Osteocyte (in vitro differentiated cells): ENCODE results near the gene DMD. TPM values are rescaled to one million over a fixed set of nuclear protein-coding genes. Genes with fewer than 3 reads are reported as not detected.

Experiments
- DNase-seq: peaks from one replicate; pipeline ENCODE4 v3.0.0; 2021; ENCODE audit warnings: mixed read lengths; ENCODE audit not compliant: unreplicated experiment; ENCODE audit errors: extremely low spot score
- H3K27ac Mint-ChIP-seq: one replicate; pipeline ENCODE4 v1.8.0; 2021; ENCODE audit warnings: mild to moderate bottlenecking, mixed read lengths; ENCODE audit not compliant: unreplicated experiment
- H3K27me3 Mint-ChIP-seq: one replicate; pipeline ENCODE4 v1.8.0; 2021; ENCODE audit warnings: mixed read lengths; ENCODE audit not compliant: unreplicated experiment
- H3K36me3 Mint-ChIP-seq: one replicate; pipeline ENCODE4 v1.8.0; 2021; ENCODE audit warnings: mixed read lengths; ENCODE audit not compliant: unreplicated experiment
- H3K4me1 Mint-ChIP-seq: one replicate; pipeline ENCODE4 v1.8.0; 2021; ENCODE audit warnings: mixed read lengths; ENCODE audit not compliant: unreplicated experiment
- H3K4me3 Mint-ChIP-seq: one replicate; pipeline ENCODE4 v1.8.0; 2021; ENCODE audit warnings: mild to moderate bottlenecking, moderate library complexity, mixed read lengths; ENCODE audit not compliant: unreplicated experiment
- H3K9me3 Mint-ChIP-seq: one replicate; pipeline ENCODE4 v1.8.0; 2021; ENCODE audit warnings: mixed read lengths; ENCODE audit not compliant: unreplicated experiment
- CTCF ChIP-seq: fragments of 200-600 bp; sonication (generic); IDR thresholded peaks from 2 replicates; pipeline ENCODE4 v1.5.0; 2021; ENCODE audit warnings: antibody characterized with exemption, mild to moderate bottlenecking, moderate library complexity
- total RNA-seq: library from RNA; stranded (reverse); gene quantifications from 2 replicates; pipeline ENCODE4 v1.2.1, GENCODE V29; 2021

The DMD gene
- total RNA-seq, 1 donor from 2014 or later = 317 TPM

GRCh38 chrX:32995427-32995826, 215.9 kb downstream of the DMD start:
- Mint-ChIP-seq H3K27ac (no peak overlapping the region), H3K9me3 (no peaks in the 10 kb centered on the region), H3K4me1 (no peaks in the 10 kb centered on the region), H3K4me3 (no peak overlapping the region), H3K27me3 (no peaks in the 10 kb centered on the region), H3K36me3 (no peaks in the 10 kb centered on the region)
- TF ChIP-seq CTCF = no peak
- DNase-seq = no peak

- no peak for DNase-seq
- Mint-ChIP-seq H3K36me3 (no peaks in the 10 kb centered on the region), H3K9me3 (no peaks in the 10 kb centered on the region), H3K27ac (no peak overlapping the region), H3K27me3 (no peaks in the 10 kb centered on the region), H3K4me3 (no peak overlapping the region), H3K4me1 (no peaks in the 10 kb centered on the region)
- no peak for TF ChIP-seq CTCF
These were observed 224.2 kb downstream of the DMD start for GRCh38 chrX:32987142-32987541.

GRCh38 chrX:32985544-32985943, 225.8 kb downstream of the DMD start:
- Mint-ChIP-seq H3K27me3 (no peaks in the 10 kb centered on the region), H3K36me3 (no peaks in the 10 kb centered on the region), H3K27ac (no peak overlapping the region), H3K9me3 (no peaks in the 10 kb centered on the region), H3K4me3 (no peak overlapping the region), H3K4me1 (no peaks in the 10 kb centered on the region)
- no peak for TF ChIP-seq CTCF
- no peak for DNase-seq

- no peak overlapping the region for H3K27ac Mint-ChIP-seq
- no peaks in the 10 kb centered on the region for H3K36me3 Mint-ChIP-seq
- H3K27me3 Mint-ChIP-seq = no peaks in the 10 kb centered on the region
These were observed 244.5 kb downstream of the DMD start for GRCh38 chrX:32966821-32967355.

GRCh38 chrX:32954125-32954524, 257.2 kb downstream of the DMD start:
- no peak for TF ChIP-seq CTCF
- H3K27me3 Mint-ChIP-seq = no peaks in the 10 kb centered on the region
- no peaks in the 10 kb centered on the region for H3K4me1 Mint-ChIP-seq
- no peaks in the 10 kb centered on the region for H3K36me3 Mint-ChIP-seq
- H3K27ac Mint-ChIP-seq = no peak overlapping the region
- peaks cover 4% of the 10 kb centered on the region for H3K9me3 Mint-ChIP-seq
- H3K4me3 Mint-ChIP-seq = no peak overlapping the region
- no peak for DNase-seq

More at GRCh38 chrX:32966821-32967355, 244.5 kb downstream of the DMD start:
- no peak for TF ChIP-seq CTCF
- H3K9me3 Mint-ChIP-seq = peaks cover 11% of the 10 kb centered on the region
- DNase-seq = no peak
- no peaks in the 10 kb centered on the region for H3K4me1 Mint-ChIP-seq
- no peak overlapping the region for H3K4me3 Mint-ChIP-seq
